GM18951 (cell line): Measurements from ENCODE around the gene ADRA2A.

Experiments
- POLR2A ChIP-seq: IDR thresholded peaks from 4 replicates; pipeline ENCODE4 v1.6.1; 2011; ENCODE audit warnings: mild to moderate bottlenecking; ENCODE audit not compliant: insufficient read length, insufficient read depth; ENCODE audit errors: extremely low read depth
- in situ Hi-C: fragments of 300-500 bp; cut with MboI; formaldehyde crosslinking; loops from one replicate; pipeline ENCODE4 v1.12.0; 2022; ENCODE audit warnings: low sequenced_read_pairs, mixed read lengths, inconsistent platforms; ENCODE audit not compliant: unreplicated experiment

The ADRA2A gene

GRCh38 chr10:111076682-111077478 lies at the start of gene ADRA2A:
Gene ADRA2A (plus strand): TSS chr10:111077029. CDS start chr10:111077997, 968 bp downstream.
- in situ Hi-C loops = no loop called here
- no peak for TF ChIP-seq POLR2A

- in situ Hi-C loops = no loop called here
- TF ChIP-seq POLR2A = no peak
Measured at GRCh38 chr10:111030042-111030750, 46.6 kb upstream of the ADRA2A start.

- in situ Hi-C loops = no loop called here
- no peak for TF ChIP-seq POLR2A
Measured at GRCh38 chr10:111034598-111035310, 42.1 kb upstream of the ADRA2A start.

- no peak for TF ChIP-seq POLR2A
- in situ Hi-C loops = no loop called here
Measured at GRCh38 chr10:111035542-111035941, 41.3 kb upstream of the ADRA2A start.

GRCh38 chr10:111037858-111038257 lies 39.0 kb upstream of the ADRA2A start:
- in situ Hi-C loops = no loop called here

GRCh38 chr10:111039522-111039921 lies 37.3 kb upstream of the ADRA2A start:
- no peak for TF ChIP-seq POLR2A
- in situ Hi-C loops = no loop called here

More at GRCh38 chr10:111037858-111038257, 39.0 kb upstream of the ADRA2A start:
- TF ChIP-seq POLR2A = no peak

- TF ChIP-seq POLR2A = no peak
- in situ Hi-C loops = no loop called here
Measured at GRCh38 chr10:111057006-111057405, 19.8 kb upstream of the ADRA2A start.

- TF ChIP-seq POLR2A = no peak
Measured at GRCh38 chr10:111063471-111063870, 13.4 kb upstream of the ADRA2A start.

GRCh38 chr10:111072232-111072631 lies 4.6 kb upstream of the ADRA2A start:
- no peak for TF ChIP-seq POLR2A
- in situ Hi-C loops = no loop called here

More at GRCh38 chr10:111063471-111063870, 13.4 kb upstream of the ADRA2A start:
- in situ Hi-C loops = no loop called here

- no peak for TF ChIP-seq POLR2A
Measured at GRCh38 chr10:111075577-111076185, 1.1 kb upstream of the ADRA2A start.

GRCh38 chr10:111076191-111076681 lies 593 bp upstream of the ADRA2A start:
- no peak for TF ChIP-seq POLR2A
- in situ Hi-C loops = no loop called here

More at GRCh38 chr10:111075577-111076185, 1.1 kb upstream of the ADRA2A start:
- in situ Hi-C loops = no loop called here

GRCh38 chr10:111077479-111077784 lies 603 bp downstream of the ADRA2A start:
- in situ Hi-C loops = no loop called here
- no peak for TF ChIP-seq POLR2A

GRCh38 chr10:111077785-111078504 lies 1.1 kb downstream of the ADRA2A start:
- in situ Hi-C loops = no loop called here
- no peak for TF ChIP-seq POLR2A
